HepG2 (cell line): Measurements from ENCODE around the gene TIPIN. TPM values are rescaled to one million over a fixed set of nuclear protein-coding genes. Genes with fewer than 3 reads are reported as not detected.
A peak's percentile ranks its signal among the peaks of the same experiment; 100 is the strongest.

Source experiments
- ATF4 ChIP-seq, 2 experiments: fragments of 450-650 bp in 1 of 2; sonication (generic) in 1 of 2; formaldehyde crosslinking; IDR thresholded peaks; 2 replicates each; pipeline versions ENCODE4 v1.5.0 to v1.8.0; 2020 to 2022; ENCODE audit warnings: mild to moderate bottlenecking in 1 of 2, missing genetic modification reagents in 1 of 2
- GATA4 ChIP-seq: sonication (generic); IDR thresholded peaks from 2 replicates; pipeline ENCODE4 v1.6.1; 2016; ENCODE audit warnings: antibody characterized with exemption, low read depth, borderline replicate concordance
- KDM4B ChIP-seq: sonication (generic); formaldehyde crosslinking; IDR thresholded peaks from 2 replicates; pipeline ENCODE4 v1.4.0; 2020; ENCODE audit warnings: missing genetic modification reagents
- KLF6 ChIP-seq: IDR thresholded peaks from 2 replicates; pipeline ENCODE4 v1.8.0; 2016; ENCODE audit warnings: missing biosample characterization, missing genetic modification reagents
- MNT ChIP-seq: fragments of 450-650 bp; IDR thresholded peaks from 2 replicates; pipeline ENCODE4 v1.6.1; 2016
- NR2F2 ChIP-seq: IDR thresholded peaks from 2 replicates; pipeline ENCODE4 v1.6.1; 2012; ENCODE audit warnings: low read depth, inconsistent platforms, borderline replicate concordance
- SMAD1 ChIP-seq: sonication (generic); formaldehyde crosslinking; IDR thresholded peaks from 2 replicates; pipeline ENCODE4 v1.4.0; 2020; ENCODE audit warnings: missing genetic modification reagents, low read depth, mild to moderate bottlenecking, borderline replicate concordance
- ZBTB38 ChIP-seq: sonication (generic); formaldehyde crosslinking; IDR thresholded peaks from 2 replicates; pipeline ENCODE4 v1.5.1; 2020; ENCODE audit warnings: mild to moderate bottlenecking, missing genetic modification reagents
- ZNF598 ChIP-seq: sonication (generic); formaldehyde crosslinking; IDR thresholded peaks from 2 replicates; pipeline ENCODE4 v1.5.1; 2020; ENCODE audit warnings: mild to moderate bottlenecking, missing genetic modification reagents, borderline replicate concordance
- ZNF777 ChIP-seq: sonication (generic); formaldehyde crosslinking; IDR thresholded peaks from 2 replicates; pipeline ENCODE4 v1.4.0; 2020; ENCODE audit warnings: missing genetic modification reagents
- ZNF781 ChIP-seq: sonication (generic); formaldehyde crosslinking; IDR thresholded peaks from 2 replicates; pipeline ENCODE4 v1.5.1; 2020; ENCODE audit warnings: borderline replicate concordance, mild to moderate bottlenecking, missing genetic modification reagents; ENCODE audit errors: not compliant biosample characterization
- polyA plus RNA-seq, 8 experiments: library from polyadenylated mRNA; depleted of rRNA in 3 of 8; stranded (reverse) in 7 of 8; unstranded in 1 of 8; fragments of >200 nt; fragmentation: Illumina TruSeq in 4 of 8; extraction: Trizol in 4 of 8; gene quantifications; 2 replicates each; pipeline versions ENCODE4 v1.2.1 to v1.2.3, GENCODE V29; 2011 to 2016; ENCODE audit warnings: low read depth in 4 of 8, missing spikeins in 1 of 8, mixed read lengths in 1 of 8; ENCODE audit not compliant: insufficient read depth in 1 of 8
- total RNA-seq, 5 experiments: library from RNA; depleted of rRNA; stranded (reverse); fragments of >200 nt; fragmentation: Illumina TruSeq; extraction: Trizol; gene quantifications; 2 replicates each; pipeline ENCODE4 v1.2.3, GENCODE V29; 2016; ENCODE audit warnings: low read depth in 1 of 5
- TF ChIP-seq, protein P1 (sequence below): IDR thresholded peaks from 2 replicates; pipeline ENCODE4 v1.6.1; 2016; ENCODE audit warnings: low read depth
- TF ChIP-seq, protein P2 (sequence below): sonication (generic); formaldehyde crosslinking; IDR thresholded peaks from 2 replicates; pipeline ENCODE4 v1.4.0; 2020; ENCODE audit warnings: missing genetic modification reagents
- TF ChIP-seq, protein P3 (sequence below): sonication (generic); formaldehyde crosslinking; IDR thresholded peaks from 2 replicates; pipeline ENCODE4 v1.8.0; 2022; ENCODE audit warnings: mild to moderate bottlenecking, missing genetic modification reagents, moderate library complexity
- TF ChIP-seq, protein P4 (sequence below): sonication (generic); formaldehyde crosslinking; IDR thresholded peaks from 2 replicates; pipeline ENCODE4 v1.4.0; 2020; ENCODE audit warnings: missing genetic modification reagents, borderline replicate concordance

Gene TIPIN
- total and polyA plus RNA-seq, 2 of the 13 experiments (the other 11 are each of a cell fraction or from before 2014, with no cell fraction given): 2.7 to 28.6 TPM

DNA sequence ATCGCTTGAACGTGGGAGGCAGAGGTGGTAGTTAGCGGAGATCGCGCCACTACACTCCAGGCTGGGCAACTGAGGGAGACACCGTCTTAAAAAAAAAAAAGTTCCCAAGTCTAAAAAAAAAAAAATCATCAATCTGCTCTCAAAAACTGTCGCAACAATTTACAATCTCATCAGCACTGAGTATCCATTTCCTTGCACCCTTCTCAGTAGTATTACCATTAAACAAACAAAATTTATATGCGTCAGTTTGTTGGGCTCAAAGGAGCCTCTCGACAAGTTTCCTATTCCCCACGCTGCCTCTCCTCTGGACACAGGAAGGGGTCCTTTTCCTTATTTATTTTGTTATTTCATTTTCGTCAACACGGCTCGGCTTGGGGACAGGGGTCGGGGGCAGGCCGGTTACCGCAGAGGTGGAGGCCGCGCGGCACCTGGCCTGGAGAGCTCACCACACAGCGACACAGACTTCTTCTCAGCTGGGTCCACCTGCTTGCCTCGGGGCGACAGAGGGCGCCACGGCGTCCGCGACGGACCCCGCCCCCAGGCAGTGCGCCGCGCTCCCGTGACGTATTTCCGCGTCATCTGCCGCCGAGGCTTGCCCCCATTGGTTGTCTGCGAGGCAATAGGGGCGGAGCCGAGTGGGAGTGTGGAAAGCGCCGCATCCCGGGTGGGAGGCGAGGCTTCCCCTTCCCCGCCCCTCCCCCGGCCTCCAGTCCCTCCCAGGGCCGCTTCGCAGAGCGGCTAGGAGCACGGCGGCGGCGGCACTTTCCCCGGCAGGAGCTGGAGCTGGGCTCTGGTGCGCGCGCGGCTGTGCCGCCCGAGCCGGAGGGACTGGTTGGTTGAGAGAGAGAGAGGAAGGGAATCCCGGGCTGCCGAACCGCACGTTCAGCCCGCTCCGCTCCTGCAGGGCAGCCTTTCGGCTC, 30.0 kb upstream of the TIPIN start, which contains the start of gene MAP2K1 (continued):
- TF ChIP-seq ATF4 (CRISPR knock-in tag; IDR thresholded peaks at IDR 0.05) (peak in 1 of 2 experiments; percentile 63; a peak in 1 of 4 replicates), ZBTB38 (CRISPR knock-in tag) (peak; percentile 90), GATA4 (0 out of 2 replicates have a peak, but pooled peaks have one; percentile 30), KDM4B (CRISPR knock-in tag) (peak; percentile 62; the same call in 1 of the 2 replicates), MNT (peak; percentile 50), ZNF781 (CRISPR knock-in tag) (no peak), NR2F2 (no peak), SMAD1 (CRISPR knock-in tag) (no peak; the same call in 1 of the 2 replicates), ZNF598 (CRISPR knock-in tag) (no peak), ZNF777 (peak; percentile 54; the same call in 1 of the 2 replicates), KLF6 (0 out of 2 replicates have a peak, but pooled peaks have one; percentile 26)
- TF ChIP-seq, protein P1, sequence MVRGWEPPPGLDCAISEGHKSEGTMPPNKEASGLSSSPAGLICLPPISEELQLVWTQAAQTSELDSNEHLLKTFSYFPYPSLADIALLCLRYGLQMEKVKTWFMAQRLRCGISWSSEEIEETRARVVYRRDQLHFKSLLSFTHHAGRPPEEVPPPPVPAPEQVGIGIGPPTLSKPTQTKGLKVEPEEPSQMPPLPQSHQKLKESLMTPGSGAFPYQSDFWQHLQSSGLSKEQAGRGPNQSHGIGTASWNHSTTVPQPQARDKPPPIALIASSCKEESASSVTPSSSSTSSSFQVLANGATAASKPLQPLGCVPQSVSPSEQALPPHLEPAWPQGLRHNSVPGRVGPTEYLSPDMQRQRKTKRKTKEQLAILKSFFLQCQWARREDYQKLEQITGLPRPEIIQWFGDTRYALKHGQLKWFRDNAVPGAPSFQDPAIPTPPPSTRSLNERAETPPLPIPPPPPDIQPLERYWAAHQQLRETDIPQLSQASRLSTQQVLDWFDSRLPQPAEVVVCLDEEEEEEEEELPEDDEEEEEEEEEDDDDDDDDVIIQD (CRISPR knock-in tag): peak; percentile 92
- TF ChIP-seq, protein P2, sequence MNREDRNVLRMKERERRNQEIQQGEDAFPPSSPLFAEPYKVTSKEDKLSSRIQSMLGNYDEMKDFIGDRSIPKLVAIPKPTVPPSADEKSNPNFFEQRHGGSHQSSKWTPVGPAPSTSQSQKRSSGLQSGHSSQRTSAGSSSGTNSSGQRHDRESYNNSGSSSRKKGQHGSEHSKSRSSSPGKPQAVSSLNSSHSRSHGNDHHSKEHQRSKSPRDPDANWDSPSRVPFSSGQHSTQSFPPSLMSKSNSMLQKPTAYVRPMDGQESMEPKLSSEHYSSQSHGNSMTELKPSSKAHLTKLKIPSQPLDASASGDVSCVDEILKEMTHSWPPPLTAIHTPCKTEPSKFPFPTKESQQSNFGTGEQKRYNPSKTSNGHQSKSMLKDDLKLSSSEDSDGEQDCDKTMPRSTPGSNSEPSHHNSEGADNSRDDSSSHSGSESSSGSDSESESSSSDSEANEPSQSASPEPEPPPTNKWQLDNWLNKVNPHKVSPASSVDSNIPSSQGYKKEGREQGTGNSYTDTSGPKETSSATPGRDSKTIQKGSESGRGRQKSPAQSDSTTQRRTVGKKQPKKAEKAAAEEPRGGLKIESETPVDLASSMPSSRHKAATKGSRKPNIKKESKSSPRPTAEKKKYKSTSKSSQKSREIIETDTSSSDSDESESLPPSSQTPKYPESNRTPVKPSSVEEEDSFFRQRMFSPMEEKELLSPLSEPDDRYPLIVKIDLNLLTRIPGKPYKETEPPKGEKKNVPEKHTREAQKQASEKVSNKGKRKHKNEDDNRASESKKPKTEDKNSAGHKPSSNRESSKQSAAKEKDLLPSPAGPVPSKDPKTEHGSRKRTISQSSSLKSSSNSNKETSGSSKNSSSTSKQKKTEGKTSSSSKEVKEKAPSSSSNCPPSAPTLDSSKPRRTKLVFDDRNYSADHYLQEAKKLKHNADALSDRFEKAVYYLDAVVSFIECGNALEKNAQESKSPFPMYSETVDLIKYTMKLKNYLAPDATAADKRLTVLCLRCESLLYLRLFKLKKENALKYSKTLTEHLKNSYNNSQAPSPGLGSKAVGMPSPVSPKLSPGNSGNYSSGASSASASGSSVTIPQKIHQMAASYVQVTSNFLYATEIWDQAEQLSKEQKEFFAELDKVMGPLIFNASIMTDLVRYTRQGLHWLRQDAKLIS (CRISPR knock-in tag): no peak
- TF ChIP-seq, protein P3, sequence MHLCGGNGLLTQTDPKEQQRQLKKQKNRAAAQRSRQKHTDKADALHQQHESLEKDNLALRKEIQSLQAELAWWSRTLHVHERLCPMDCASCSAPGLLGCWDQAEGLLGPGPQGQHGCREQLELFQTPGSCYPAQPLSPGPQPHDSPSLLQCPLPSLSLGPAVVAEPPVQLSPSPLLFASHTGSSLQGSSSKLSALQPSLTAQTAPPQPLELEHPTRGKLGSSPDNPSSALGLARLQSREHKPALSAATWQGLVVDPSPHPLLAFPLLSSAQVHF (CRISPR knock-in tag): 0 out of 2 replicates have a peak, but pooled peaks have one; percentile 42
- TF ChIP-seq, protein P4, sequence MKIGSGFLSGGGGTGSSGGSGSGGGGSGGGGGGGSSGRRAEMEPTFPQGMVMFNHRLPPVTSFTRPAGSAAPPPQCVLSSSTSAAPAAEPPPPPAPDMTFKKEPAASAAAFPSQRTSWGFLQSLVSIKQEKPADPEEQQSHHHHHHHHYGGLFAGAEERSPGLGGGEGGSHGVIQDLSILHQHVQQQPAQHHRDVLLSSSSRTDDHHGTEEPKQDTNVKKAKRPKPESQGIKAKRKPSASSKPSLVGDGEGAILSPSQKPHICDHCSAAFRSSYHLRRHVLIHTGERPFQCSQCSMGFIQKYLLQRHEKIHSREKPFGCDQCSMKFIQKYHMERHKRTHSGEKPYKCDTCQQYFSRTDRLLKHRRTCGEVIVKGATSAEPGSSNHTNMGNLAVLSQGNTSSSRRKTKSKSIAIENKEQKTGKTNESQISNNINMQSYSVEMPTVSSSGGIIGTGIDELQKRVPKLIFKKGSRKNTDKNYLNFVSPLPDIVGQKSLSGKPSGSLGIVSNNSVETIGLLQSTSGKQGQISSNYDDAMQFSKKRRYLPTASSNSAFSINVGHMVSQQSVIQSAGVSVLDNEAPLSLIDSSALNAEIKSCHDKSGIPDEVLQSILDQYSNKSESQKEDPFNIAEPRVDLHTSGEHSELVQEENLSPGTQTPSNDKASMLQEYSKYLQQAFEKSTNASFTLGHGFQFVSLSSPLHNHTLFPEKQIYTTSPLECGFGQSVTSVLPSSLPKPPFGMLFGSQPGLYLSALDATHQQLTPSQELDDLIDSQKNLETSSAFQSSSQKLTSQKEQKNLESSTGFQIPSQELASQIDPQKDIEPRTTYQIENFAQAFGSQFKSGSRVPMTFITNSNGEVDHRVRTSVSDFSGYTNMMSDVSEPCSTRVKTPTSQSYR (CRISPR knock-in tag): peak; percentile 80
